HG03060 (cell line): ENCODE data around the gene WNK2.

Experiments
- ATAC-seq: cut with Tn5 transposase; IDR thresholded peaks from one replicate; pipeline ENCODE4 v1.9.1; 2021; ENCODE audit warnings: low read depth, moderate number of reproducible peaks; ENCODE audit not compliant: unreplicated experiment

The WNK2 gene

DNA sequence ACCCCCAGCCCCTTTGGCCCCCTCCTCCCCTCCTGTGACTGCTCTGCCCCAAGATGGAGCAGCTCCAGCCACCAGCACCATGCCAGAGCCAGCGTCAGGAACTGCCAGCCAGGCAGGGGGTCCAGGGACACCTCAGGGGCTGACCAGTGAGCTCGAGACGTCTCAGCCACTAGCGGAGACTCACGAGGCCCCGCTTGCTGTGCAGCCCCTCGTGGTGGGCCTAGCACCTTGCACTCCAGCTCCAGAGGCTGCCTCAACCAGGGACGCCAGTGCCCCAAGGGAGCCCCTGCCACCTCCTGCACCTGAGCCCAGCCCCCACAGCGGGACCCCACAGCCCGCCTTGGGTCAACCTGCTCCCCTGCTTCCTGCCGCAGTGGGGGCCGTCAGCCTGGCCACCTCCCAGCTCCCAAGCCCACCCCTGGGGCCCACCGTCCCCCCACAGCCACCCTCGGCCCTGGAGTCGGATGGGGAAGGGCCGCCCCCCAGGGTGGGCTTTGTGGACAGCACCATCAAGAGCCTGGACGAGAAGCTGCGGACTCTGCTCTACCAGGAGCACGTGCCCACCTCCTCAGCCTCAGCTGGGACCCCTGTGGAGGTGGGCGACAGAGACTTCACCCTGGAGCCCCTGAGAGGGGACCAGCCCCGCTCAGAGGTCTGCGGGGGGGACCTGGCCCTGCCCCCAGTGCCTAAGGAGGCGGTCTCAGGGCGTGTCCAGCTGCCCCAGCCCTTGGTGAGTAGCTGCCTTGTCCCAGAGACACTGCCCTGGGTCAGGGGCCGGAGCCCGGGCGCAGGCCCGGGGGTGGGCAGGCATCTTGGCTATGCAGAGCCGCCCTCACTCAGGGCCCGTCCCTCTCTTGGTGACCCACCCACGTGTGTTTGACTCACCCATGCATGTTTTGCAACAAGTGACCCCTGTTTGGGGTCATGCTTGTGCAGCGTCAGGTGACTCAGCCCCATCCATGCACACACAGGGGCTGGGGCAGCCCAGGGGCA lies 105.2 kb downstream of the WNK2 start:
- ATAC-seq, result no peak

DNA sequence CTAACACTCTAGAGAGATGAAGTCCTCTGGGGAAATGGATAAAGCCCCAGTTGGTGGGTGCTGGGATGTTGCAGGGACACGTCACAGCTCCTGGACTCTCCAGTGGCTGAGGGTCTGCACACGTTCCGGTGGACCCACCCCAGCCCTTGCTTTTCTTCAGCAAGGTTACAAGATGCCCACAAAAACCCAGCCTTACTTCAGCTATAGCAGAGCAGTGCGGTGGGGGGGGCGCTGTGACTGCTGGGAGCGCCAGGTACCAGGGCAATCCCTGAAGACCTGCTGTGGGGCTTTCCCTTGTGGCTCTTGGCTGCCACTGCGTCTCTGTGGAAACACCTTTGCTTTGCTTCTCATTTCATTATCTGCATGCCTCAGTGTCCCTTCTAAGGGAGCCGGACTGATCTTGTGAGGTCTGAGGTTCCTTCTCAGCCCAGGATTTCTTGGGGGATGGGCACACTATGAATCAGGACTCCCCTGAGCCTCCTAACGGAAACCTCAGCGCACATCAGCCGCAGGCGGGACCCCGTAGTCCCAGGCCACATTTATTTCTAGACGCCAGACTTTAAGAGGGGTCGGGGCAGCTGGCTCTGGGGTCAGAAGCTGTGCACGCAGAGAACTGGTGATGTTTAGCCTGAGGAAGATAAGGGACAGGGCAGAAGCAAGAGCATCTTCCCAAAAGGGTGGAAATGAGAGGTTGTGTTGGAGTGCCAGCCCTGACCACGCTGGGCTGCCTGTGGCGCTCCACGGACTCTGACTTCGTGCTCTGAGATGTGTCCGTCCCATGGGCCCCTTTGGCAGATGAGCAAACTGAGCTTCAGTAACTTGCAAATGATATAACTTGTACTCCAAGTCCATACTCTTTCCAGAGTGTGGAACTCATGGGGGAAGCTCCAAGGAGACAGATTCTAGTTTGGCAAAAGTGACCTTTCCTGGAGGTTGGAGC lies 106.8 kb downstream of the WNK2 start:
- ATAC-seq, result no peak

DNA sequence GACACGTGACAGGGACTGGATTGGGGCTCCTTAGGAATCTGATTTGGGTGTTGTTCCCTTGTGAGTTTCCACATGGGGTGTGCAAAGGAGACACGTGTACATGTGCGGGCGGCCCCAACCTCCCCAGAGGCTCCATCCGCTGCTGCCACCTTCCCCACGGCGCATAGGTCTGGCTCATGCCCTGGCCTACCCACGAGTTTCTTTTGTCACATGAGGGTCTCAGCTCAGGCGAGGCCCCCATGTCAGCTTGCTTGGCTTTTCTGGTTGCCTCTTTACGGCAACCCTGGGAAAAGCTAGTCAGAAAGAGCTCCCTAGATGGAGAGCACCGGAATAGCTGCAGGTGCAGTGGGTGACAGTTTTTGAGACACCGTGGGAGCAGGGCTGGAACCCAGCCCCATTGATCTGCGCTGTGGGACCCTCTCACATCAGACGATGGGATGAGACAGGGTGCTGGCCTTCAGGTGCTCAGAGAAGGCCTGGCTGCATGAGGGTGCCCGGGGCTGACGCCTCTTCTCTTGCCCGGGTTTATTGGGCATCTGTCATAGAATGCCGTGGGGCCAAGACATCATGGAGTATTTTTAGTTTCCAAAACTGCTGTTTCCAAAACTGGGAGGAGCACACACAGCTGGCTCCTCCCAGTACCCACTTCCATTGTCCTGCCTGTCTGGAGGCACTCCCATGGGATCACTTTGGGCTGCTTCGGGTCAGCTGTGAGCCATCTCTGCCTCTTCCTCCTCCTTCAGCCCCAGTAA lies 107.8 kb downstream of the WNK2 start:
- ATAC-seq, result no peak

DNA sequence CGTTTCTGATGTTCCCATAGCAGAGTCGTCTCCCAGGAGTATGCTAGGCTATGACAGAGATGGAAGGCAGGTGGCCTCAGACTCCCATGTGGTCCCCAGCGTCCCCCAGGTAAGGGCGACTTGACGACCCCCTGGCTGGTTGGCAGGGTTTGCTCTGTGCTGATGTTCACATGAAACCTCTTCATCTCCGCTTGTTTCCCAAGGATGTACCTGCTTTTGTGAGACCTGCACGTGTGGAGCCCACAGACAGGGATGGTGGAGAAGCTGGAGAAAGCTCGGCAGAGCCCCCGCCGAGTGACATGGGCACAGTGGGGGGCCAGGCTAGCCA lies 108.3 kb downstream of the WNK2 start:
- ATAC-seq, result no peak

DNA sequence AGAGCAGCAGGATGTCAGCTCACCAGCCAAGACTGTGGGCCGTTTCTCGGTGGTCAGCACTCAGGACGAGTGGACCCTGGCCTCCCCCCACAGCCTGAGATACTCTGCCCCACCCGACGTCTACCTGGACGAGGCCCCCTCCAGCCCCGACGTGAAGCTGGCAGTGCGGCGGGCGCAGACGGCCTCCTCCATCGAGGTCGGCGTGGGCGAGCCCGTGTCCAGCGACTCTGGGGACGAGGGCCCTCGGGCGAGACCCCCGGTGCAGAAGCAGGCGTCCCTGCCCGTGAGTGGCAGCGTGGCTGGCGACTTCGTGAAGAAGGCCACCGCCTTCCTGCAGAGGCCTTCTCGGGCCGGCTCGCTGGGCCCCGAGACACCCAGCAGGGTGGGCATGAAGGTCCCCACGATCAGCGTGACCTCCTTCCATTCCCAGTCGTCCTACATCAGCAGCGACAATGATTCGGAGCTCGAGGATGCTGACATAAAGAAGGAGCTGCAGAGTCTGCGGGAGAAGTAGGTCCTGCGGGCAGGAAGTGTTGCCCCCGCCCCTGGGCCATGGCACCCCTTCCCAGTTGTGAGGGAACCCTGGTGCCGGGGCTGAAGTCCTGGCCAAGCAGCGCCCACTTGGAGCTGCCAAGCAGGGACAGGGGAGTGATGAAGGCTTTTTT lies 108.9 kb downstream of the WNK2 start:
- ATAC-seq, result no peak

DNA sequence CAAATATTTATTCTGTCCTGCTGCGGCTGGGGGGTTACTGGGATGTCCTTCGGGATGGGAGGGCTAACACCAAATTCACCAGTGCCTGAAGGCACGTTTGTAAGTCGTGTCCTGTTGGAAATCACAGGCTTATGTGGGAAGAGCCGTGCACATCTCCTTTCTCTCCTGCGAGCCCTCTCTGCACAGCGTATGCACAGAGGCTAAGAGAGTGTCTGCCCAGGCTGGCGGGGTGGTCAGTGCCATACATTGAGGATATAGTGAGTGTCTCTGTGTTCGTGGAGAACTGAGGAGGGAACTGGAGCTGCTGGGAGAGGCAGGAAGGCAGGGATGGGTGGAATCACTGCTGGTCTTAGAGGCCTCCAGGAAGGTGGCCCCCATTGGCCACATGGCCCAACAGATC lies 110.1 kb downstream of the WNK2 start:
- no peak for ATAC-seq

DNA sequence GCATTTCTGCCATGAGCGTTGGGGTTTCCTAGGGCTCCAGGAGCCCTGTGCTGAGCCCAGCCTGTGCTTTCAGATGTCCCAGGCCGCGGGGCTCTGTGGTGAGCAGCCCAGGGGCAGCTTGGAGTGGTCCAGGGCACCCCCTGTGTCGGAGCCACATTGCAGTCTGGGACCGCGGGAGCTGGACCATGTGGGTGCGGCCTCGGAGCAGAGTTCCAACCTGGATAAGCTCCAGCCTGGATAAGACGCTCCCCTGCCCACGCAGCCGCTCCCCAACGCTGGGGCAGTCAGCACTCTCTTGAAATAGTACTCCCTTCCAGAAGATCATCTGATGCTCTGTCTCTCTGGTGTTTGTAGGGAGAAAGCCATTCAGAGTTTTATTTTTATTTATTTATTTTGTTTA lies 111.1 kb downstream of the WNK2 start:
- no peak for ATAC-seq

DNA sequence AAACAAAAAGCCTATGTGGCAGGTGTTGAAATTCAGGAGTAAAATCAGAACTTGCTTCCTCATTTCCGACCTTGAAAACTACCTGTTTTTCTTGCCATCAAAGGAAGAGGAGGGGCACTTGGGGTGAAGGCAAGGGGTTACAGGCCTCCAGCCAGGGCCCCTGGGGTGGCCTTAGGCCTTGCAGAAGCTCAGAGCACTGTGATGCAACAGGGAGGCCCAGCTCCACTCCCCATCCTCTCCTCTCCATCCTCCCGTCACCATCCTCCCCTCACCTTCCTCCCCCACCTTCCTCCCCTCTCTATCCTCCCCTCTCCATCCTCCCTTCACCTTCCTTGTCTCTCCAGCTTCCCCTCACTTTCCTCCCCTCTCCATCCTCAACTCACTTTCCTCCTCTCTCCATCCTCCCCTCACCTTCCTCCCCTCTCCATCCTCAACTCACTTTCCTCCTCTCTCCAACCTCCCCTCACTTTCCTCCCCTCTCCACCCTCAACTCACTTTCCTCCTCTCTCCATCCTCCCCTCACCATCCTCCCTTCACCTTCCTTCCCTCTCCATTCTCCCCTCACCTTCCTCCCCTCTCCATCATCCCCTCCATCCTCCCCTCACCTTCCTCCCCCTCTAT lies 111.6 kb downstream of the WNK2 start:
- no peak for ATAC-seq

DNA sequence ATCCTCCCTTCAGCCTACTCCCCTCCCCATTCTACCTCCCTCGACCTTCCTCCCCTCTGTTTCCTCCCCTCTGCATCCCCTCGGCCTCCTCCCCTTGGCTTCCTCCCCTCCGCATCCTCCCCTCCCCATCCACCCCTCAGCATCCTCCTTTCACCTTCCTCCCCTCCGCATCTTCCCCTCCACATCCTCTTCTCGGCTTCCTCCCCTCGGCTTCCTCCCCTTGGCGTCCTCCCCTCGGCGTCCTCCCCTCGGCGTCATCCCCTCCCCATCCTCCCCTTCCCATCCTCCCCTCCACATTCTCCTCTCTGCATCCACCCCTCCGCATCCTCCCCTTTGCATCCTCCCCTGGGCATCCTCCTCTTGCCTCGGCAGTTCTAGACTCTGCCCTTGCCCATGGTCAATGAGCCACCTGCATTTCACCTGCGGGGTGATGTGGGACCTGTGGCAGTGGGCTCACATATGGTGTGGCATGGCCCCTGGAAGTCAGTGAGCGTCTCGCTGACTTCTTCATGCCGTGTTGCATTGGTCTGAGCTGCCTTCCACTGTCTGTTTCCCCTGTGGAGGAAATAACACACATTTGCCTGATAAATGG lies 113.0 kb downstream of the WNK2 start:
- no peak for ATAC-seq

DNA sequence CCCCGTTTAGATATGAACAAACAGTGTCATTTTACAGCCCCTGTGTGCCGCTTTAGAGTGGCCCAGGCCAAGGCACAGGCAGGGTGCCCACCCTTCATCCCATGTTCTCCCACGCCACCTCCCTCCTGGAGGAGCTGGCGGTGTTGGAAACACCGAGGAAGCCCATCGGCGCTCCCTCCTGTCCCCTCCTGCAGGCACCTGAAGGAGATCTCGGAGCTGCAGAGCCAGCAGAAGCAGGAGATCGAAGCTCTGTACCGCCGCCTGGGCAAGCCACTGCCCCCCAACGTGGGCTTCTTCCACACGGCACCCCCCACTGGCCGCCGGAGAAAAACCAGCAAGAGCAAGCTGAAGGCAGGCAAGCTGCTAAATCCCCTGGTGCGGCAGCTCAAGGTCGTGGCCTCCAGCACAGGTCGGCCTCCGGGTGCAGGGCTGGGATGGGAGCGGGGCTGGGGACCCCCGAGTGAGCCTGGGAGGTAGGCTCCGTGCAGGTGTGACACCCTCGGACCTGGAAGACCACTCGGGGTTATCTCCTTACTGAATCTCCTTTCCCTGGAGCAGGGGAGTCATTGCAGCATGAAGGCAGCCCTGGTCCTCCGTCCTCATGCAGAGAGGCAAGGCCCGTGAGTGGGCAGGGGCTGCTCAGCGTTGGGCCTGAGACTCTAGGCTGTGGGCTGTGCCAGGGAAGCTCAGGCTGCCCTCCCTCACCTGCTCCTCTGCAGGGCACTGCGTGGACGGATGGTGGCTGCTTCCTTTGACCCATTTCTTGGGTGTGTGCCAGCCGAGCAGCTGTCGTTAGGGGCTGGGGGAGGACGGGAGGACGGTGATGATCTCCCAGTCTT lies 113.9 kb downstream of the WNK2 start:
- ATAC-seq, result no peak

DNA sequence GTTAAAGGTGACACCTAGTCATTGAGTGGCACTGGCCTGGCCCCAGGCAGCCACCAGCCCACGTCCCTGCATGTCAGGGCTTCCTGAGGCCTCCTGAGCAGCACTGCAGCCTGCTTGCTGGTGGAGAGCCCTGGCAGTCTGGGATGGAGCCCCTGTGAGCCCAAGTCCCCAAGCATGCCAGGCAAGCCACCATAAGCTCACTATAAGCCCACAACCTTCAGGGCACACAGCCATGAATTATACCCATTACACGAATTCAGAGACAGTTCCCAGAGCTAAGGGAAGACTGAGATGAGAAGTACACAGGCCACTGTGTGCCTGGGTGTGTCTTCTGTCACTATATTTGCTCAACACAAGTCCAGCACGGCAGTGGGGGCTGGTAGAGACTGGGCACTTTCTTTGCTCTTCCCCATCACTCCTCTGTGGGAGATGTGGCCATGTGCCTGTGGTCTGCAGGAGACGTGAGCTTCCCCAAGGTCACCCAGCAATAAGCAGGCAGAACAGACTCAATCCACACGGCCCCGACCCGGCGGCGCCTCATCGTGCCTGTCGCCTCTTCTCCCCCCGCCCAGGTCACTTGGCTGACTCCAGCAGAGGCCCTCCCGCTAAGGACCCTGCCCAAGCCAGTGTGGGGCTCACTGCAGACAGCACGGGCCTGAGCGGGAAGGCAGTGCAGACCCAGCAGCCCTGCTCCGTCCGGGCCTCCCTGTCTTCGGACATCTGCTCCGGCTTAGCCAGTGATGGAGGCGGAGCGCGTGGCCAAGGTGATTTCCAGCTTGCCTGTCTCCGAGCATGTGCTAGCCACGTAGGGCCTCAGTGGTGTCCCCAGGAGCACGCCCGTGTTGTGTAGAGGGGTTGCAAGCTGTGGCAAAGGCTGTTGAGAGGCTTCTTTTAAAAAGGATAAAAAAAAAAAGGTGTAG lies 114.8 kb downstream of the WNK2 start:
- ATAC-seq, result no peak

DNA sequence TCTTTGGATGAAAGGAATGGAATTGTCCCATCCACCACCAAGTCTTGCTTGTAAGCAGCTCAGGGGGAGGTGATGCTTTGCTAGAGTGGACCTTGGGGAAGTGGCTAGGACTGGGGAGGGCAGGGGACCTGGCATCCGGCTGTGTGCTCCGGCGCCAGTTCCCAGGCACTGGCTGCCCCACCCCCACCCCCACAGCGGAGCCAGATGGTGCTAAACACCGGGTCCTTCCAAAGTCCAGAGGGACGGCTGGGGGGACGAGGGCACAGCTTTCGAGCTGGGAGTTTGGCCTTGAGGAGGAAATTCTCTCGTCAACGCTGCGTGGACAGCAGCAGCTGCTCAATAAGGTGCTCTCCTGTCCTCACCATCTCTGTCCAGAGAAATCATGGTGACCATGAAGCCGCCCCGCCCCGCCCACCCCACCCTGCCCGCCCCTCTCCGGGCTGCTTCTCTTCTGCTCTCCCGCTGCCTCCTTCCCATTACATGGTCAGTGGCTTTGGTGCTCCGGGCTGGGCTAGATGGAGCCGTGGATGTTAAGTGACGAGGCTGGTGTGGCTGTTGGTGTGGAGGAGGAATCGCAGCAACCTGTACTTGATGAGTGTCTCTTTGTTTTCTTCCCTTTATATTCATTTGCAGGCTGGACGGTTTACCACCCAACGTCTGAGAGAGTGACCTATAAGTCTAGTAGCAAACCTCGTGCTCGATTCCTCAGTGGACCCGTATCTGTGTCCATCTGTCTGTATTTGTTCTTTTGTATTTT lies 115.7 kb downstream of the WNK2 start:
- no peak for ATAC-seq

DNA sequence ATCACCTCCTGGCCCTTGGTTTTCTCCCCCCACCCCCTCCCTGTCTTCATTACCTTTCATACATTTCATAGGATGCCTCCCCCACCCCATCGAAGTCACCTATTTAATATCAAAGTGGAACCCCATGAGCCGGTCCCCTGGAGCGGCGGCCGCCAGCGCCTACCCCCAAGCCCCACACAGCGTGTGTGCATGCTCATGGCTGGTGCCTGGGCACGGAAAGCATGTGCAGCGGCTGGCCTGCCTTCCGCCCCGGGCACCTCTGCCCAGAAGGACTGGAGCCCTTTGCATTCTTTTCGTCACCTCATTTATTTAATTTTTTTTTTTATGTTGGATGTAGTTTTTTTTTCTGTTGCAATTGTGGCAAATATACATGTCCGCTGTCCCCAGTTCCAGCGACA lies 116.2 kb downstream of the WNK2 start:
- no peak for ATAC-seq

DNA sequence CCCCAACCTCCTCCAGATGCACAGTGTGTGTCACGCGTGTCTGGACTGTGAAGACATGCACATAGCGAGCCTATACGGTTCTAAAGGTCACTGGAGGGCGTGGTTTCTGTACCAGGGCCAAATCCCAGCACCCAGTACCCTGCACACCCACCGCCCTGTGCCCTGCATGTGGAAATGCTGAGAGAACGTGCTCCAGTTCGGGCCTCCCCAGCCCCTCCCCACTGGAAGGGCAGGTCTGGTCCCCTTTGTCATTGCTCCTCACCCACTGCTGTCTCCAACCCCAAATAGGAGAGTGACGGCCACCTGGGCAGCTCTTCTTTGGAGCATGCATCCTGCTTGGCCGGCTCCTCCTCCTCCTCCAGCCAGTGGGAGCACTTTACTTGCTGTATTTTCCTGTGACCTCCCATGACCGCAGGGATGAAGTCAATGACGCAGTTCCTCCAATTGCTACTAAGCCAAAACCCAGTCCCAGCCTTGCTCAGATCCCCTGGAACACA lies 116.7 kb downstream of the WNK2 start:
- no peak for ATAC-seq

DNA sequence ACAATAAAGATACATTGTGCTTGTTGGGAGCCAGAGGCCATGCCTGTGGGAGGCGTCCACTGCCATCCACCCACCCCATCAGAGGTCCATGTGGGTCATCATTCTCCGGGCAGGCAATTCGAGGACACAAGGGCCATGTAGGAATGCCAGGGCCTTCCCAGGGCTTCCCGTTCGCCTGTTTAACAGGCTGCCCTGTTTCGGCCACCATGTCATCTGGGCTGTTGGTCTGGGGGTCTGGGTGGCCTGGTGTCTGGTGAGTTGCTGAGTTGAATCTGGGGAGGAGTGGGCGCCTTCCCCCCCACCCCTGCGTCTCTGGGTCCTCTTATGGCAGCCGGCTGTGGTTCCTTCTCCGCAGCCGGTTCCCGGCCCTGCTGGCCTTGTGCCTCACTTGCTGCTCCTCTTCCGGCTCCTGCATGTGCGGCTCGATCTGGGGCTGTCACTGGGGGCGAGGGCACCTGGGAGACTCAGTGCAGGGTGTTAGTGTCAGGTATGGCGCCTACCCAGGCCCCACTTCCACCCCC lies 117.4 kb downstream of the WNK2 start:
- ATAC-seq, result no peak

DNA sequence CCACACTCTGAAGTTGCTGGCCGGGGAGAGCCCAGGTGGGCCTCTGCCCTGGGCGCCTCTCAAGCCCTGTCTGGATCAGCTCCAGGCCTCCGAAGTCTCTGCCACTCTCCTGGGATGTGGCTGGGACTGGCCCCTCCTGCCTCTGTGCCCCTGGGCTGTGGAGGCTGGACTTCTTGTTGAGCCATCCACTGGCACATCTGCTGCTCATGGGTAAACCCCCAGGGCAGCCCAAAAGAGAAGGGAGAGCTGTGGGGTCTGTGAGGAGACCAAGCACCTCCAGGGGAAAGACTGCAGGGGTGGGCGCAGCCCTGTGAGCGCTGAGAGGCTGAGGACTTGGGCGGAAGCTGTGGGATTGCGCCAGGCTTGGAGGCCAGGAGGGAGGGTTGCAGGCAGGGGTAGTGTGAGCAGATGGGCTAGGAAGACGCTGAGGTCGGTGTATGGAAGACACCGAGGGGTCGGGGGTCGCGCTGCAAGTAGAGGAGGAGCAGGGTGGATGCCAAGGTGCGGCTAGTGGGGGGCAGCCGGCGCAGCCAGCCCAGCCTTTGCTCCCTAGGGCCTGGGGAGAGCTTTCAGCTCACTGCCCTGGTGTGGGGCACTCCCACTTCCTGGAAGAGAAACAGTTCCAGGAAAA lies 118.1 kb downstream of the WNK2 start:
- no peak for ATAC-seq
